ENCODE data around the gene NACC2.

DNA sequence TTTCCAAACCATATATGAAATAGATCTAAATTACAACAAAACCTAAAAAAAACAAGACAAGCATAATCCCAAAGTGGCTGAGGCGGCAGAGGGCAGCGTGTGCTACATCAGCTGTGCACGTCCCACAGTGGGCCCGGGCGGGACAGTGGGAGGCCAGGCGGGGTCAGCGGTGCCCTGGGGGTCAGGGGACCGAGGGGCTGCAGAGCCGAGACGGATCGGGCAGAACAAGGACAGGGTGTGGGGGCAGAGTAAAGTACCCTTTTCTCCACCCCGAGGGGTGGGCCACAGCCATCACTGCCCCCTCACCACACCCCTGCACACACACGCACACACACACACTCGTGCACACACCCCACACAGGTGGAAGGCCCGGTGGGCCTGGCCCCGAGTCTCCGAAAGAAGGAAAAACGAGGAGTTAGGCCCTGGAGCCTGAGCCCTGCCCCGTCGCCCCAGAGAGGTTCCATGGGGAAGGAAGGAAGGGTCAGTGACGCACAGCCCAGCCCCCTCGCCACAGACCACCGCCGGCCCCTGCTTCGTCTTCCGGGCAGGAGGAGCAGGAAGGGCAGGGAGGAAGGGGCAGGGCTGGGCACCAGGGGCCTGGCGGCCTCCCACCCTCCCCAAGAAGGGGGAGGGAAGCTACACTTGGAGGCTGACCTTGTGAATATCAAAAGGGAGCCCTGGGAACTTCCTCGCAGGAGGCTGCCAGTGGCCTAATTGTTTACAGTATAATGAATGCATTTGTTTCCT, 84.3 kb downstream of the NACC2 start:
- TF ChIP-seq POLR2AphosphoS5 (IDR thresholded peaks at IDR 0.05): peak; percentile 72 to 83 (median 81)
- TF ChIP-seq, protein P1, sequence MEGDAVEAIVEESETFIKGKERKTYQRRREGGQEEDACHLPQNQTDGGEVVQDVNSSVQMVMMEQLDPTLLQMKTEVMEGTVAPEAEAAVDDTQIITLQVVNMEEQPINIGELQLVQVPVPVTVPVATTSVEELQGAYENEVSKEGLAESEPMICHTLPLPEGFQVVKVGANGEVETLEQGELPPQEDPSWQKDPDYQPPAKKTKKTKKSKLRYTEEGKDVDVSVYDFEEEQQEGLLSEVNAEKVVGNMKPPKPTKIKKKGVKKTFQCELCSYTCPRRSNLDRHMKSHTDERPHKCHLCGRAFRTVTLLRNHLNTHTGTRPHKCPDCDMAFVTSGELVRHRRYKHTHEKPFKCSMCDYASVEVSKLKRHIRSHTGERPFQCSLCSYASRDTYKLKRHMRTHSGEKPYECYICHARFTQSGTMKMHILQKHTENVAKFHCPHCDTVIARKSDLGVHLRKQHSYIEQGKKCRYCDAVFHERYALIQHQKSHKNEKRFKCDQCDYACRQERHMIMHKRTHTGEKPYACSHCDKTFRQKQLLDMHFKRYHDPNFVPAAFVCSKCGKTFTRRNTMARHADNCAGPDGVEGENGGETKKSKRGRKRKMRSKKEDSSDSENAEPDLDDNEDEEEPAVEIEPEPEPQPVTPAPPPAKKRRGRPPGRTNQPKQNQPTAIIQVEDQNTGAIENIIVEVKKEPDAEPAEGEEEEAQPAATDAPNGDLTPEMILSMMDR (IDR thresholded peaks at IDR 0.05 in 8 of 11, conservative IDR thresholded peaks at IDR 0.05 in 3 of 11): no peak
- TF ChIP-seq POLR2A (IDR thresholded peaks at IDR 0.05): no peak
